Right lobe of liver (tissue), 4 donors: Measurements from ENCODE around the gene EPOP.

Experiments used
- POLR2A ChIP-seq: fragments of 450-650 bp; IDR thresholded peaks from one replicate; pipeline ENCODE4 v1.6.1; 2017; ENCODE audit warnings: antibody characterized with exemption, mild to moderate bottlenecking
- TF ChIP-seq, protein P1 (sequence below), 4 donors: fragments of 200-600 bp in 3 of 4; fragments of 450-650 bp in 1 of 4; IDR thresholded peaks; one replicate each; pipeline versions ENCODE4 v1.5.1 to v1.8.0; 2016 to 2022; ENCODE audit warnings: antibody characterized with exemption in 4 of 4, mild to moderate bottlenecking in 2 of 4
- donor health status: DM: no; HTN: no; CAD: no.
- donor health status: DM: no; HTN: no; CAD: no.
- donor health status: DM: no; HTN: yes; CAD: no.

DNA sequence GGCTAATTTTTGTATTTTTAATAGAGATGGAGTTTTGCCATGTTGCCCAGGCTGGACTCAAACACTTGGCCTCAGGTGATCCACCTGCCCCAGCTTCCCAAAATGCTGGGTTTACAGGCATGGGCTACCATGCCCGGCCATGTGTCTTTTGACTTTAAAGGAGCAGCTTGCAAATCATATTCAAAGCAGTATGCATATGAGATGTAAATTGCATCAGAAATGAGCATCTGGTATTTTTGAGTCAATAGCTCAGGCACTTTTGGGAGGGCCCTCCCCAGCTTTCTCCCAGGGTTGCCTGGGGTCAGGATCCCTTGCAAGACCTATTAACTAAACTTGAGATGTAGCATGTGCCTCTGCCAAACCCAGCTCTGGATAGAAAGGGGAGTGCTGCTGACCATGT, 21.5 kb downstream of the EPOP start:
- TF ChIP-seq POLR2A: no peak
- TF ChIP-seq, protein P1, sequence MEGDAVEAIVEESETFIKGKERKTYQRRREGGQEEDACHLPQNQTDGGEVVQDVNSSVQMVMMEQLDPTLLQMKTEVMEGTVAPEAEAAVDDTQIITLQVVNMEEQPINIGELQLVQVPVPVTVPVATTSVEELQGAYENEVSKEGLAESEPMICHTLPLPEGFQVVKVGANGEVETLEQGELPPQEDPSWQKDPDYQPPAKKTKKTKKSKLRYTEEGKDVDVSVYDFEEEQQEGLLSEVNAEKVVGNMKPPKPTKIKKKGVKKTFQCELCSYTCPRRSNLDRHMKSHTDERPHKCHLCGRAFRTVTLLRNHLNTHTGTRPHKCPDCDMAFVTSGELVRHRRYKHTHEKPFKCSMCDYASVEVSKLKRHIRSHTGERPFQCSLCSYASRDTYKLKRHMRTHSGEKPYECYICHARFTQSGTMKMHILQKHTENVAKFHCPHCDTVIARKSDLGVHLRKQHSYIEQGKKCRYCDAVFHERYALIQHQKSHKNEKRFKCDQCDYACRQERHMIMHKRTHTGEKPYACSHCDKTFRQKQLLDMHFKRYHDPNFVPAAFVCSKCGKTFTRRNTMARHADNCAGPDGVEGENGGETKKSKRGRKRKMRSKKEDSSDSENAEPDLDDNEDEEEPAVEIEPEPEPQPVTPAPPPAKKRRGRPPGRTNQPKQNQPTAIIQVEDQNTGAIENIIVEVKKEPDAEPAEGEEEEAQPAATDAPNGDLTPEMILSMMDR (IDR thresholded peaks at IDR 0.05): no peak
